ENCODE measurements around the gene NTN1. TPM values are rescaled to one million over a fixed set of nuclear protein-coding genes. Genes with fewer than 3 reads are reported as not detected.

The NTN1 gene
- total and polyA plus RNA-seq, 3 donors from 2014 or later: 4.8 to 8.8 (median 7.6) TPM

DNA sequence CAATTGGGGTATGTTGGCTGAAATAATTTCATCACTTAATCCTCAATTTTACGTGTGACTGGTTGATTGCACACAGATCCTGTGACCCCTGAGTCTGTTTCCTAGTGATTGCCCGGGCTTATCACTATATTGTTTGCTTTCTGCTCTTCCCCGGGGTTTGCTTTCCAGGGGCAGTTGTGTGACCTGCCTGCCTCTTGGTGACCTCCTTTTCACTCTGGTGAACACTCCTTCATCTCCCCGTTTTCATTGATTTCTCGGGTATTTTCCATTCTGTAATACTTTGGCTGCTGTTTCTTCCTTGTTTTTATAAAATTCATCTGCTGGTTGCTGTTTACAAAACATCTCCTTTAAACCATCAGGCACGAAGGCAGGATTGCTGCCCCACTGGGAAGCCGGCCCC lies 36.0 kb downstream of the NTN1 start:
- TF ChIP-seq, protein P1, sequence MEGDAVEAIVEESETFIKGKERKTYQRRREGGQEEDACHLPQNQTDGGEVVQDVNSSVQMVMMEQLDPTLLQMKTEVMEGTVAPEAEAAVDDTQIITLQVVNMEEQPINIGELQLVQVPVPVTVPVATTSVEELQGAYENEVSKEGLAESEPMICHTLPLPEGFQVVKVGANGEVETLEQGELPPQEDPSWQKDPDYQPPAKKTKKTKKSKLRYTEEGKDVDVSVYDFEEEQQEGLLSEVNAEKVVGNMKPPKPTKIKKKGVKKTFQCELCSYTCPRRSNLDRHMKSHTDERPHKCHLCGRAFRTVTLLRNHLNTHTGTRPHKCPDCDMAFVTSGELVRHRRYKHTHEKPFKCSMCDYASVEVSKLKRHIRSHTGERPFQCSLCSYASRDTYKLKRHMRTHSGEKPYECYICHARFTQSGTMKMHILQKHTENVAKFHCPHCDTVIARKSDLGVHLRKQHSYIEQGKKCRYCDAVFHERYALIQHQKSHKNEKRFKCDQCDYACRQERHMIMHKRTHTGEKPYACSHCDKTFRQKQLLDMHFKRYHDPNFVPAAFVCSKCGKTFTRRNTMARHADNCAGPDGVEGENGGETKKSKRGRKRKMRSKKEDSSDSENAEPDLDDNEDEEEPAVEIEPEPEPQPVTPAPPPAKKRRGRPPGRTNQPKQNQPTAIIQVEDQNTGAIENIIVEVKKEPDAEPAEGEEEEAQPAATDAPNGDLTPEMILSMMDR (IDR thresholded peaks at IDR 0.05): no peak
- no peak for TF ChIP-seq POLR2A (IDR thresholded peaks at IDR 0.05)
- H3K9me3 ChIP-seq: no peaks in the 10 kb centered on the region
- no peak overlapping the region for H3K4me3 ChIP-seq
- intact Hi-C loops (cut with DNase I; ENCODE audit: low total_unique reads): no loop called here
- no peaks in the 10 kb centered on the region for H3K4me1 ChIP-seq
- H3K36me3 ChIP-seq (ENCODE audit: low read depth, missing control alignments): no peaks in the 10 kb centered on the region
- no peaks in the 10 kb centered on the region for H3K27me3 ChIP-seq
- 57 to 58% methylated on average over 7 of the region's 7 CpGs for WGBS, 2 donors
- H3K27ac ChIP-seq: no peak overlapping the region
- DNase-seq: no peak

DNA sequence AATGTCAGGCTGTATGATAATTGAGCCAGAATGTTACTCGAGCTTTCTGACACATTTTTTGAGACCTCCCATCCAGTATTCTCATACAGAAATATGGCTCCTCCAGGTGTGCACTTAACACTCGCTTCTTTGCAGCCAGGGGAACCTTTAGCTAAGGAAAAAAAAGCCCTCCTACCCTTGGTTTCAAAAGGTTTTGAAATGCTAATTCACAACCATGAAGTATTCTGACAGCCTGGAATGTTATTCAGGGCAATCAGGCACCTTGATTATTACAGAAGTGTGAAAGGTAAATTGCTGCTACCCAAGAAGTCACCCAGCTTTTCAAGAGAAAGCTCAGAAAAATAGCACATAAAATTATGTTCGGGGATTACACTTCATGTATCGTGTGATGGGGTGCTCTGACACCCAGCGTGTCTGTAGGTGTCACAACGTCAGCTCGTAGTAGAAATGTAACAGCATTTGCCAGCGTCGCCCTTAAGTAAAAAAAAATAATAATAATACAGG lies 41.1 kb downstream of the NTN1 start:
- Histone ChIP-seq H3K27me3 (no peaks in the 10 kb centered on the region), H3K9me3 (no peaks in the 10 kb centered on the region), H3K4me1 (no peaks in the 10 kb centered on the region), H3K4me3 (no peak overlapping the region), H3K27ac (no peak overlapping the region), H3K36me3 (ENCODE audit: low read depth, missing control alignments) (no peaks in the 10 kb centered on the region)
- DNase-seq: no peak
- TF ChIP-seq, protein P1 (IDR thresholded peaks at IDR 0.05): no peak
- no peak for TF ChIP-seq POLR2A (IDR thresholded peaks at IDR 0.05)
- WGBS, 2 donors: 71 to 75% methylated on average over 9 of the region's 9 CpGs
- intact Hi-C loops (cut with DNase I; ENCODE audit: low total_unique reads): no loop called here

DNA sequence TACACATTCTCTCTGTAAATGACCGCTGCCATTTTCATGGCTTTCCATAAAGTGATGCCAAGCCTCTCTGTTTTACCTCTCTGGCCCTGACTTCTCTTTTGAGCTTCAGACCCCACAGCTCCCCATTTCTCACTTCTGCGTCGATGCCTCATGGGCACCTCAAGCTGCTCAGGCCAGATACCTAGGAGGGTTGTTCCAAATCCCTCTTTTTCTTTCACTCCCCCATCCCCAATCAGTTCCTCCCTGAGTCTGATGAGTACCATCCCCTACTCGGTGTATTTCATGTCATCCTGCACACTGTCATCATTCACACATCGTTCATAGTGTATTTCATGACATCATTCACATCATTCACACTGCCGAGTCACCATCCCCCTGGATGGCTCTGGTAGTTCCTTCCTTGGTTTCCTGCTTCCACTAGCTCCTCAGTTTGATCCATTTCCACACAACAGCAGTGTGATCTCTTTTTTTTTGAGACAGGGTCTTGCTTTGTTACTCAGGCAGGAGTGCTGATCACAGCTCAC lies 43.1 kb downstream of the NTN1 start:
- Histone ChIP-seq H3K9me3 (no peaks in the 10 kb centered on the region), H3K27ac (no peak overlapping the region), H3K36me3 (ENCODE audit: low read depth, missing control alignments) (no peaks in the 10 kb centered on the region), H3K4me3 (no peak overlapping the region), H3K27me3 (no peaks in the 10 kb centered on the region), H3K4me1 (no peaks in the 10 kb centered on the region)
- TF ChIP-seq, protein P1 (IDR thresholded peaks at IDR 0.05): no peak
- no peak for TF ChIP-seq POLR2A (IDR thresholded peaks at IDR 0.05)
- intact Hi-C loops (cut with DNase I; ENCODE audit: low total_unique reads): no loop called here
- DNase-seq: no peak
- 87 to 91% methylated on average over 6 of the region's 6 CpGs for WGBS, 2 donors

DNA sequence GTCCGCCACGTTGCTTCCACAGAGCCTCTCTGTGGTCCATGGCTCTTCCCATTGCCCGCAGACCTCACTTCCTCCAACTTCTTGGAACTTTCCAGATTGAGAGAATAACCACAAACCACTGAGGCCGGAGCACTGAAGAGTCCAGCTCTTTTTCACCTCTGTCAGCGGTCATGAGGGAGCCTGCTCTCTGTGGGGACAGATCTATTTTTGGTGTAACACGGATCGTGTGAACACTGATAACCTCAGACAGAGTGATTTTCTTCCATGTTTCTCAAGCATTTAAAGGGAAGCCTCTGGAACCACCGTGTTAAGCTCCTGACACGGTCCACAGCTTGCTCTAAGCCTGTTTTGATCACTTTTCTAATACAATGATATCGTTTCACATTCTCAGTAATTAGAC lies 49.7 kb downstream of the NTN1 start:
- Histone ChIP-seq H3K4me3 (no peak overlapping the region), H3K9me3 (no peaks in the 10 kb centered on the region), H3K27me3 (no peaks in the 10 kb centered on the region), H3K36me3 (ENCODE audit: low read depth, missing control alignments) (no peaks in the 10 kb centered on the region), H3K27ac (no peak overlapping the region), H3K4me1 (no peaks in the 10 kb centered on the region)
- intact Hi-C loops (cut with DNase I; ENCODE audit: low total_unique reads): no loop called here
- no peak for DNase-seq
- TF ChIP-seq, protein P1 (IDR thresholded peaks at IDR 0.05): no peak
- no peak for TF ChIP-seq POLR2A (IDR thresholded peaks at IDR 0.05)
- WGBS, 2 donors: 87 to 94% methylated on average over 10 of the region's 10 CpGs

DNA sequence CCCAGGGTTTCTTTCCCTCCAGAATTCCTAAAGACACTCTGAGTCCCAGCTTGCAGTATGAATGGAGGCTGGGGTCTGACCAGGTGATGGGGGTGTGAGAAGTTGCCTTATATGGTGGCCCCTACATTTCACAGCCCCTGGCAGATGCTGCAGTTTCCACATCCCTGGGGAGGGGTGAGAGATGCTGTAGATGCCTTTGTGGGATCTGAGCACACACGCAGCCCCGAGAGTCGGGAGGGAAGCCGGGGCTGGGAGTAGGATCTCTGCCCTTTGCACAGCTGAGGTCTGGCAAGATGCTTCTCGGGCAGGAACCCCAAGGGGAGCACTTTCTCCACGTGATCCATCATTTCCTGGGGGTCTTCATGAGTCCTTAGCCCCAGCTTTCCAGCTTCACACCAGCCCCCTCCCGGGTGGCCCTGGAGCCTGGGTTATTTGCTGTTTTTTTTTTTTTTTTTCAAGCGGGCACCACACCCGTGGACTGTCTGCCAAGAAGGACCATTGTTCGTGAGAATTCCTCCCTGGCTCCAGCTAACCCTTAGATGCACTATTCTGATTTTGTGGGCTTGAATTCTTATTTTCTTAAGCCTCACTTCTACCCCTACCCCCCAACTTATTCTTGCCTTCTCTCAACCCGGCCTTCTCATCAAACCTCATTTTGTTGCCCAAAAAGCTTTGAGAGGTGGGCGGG lies 50.6 kb downstream of the NTN1 start:
- TF ChIP-seq, protein P1 (IDR thresholded peaks at IDR 0.05): no peak
- no peak for TF ChIP-seq POLR2A (IDR thresholded peaks at IDR 0.05)
- Histone ChIP-seq H3K27me3 (no peaks in the 10 kb centered on the region), H3K27ac (no peak overlapping the region), H3K4me1 (no peaks in the 10 kb centered on the region), H3K4me3 (no peak overlapping the region), H3K9me3 (no peaks in the 10 kb centered on the region), H3K36me3 (ENCODE audit: low read depth, missing control alignments) (no peaks in the 10 kb centered on the region)
- intact Hi-C loops (cut with DNase I; ENCODE audit: low total_unique reads): no loop called here
- WGBS, 2 donors: 60 to 71% methylated on average over 12 of the region's 12 CpGs
- DNase-seq: no peak

Measured in testis (tissue), 3 donors.